CD4-positive, alpha-beta T cell treated with Interleukin-4 for 1 hour (primary cell): ENCODE data around the gene LYPD6B.

Source experiments
- DNase-seq, 2 donors: peaks; one replicate each; pipeline ENCODE4 v3.0.0-alpha.2; 2020 to 2022

Gene LYPD6B

GRCh38 chr2:149044500-149044899, 6.0 kb downstream of the LYPD6B start:
- DNase-seq, result no peak

GRCh38 chr2:149047118-149047517, 8.6 kb downstream of the LYPD6B start:
- DNase-seq, result no peak

- no peak for DNase-seq
Measured at GRCh38 chr2:149049142-149049541, 10.6 kb downstream of the LYPD6B start.

GRCh38 chr2:149050188-149050587, 11.7 kb downstream of the LYPD6B start:
- no peak for DNase-seq

GRCh38 chr2:149055751-149056150, 17.3 kb downstream of the LYPD6B start:
- no peak for DNase-seq

GRCh38 chr2:149056541-149057255, 18.2 kb downstream of the LYPD6B start:
- no peak for DNase-seq

GRCh38 chr2:149057401-149057800, 18.9 kb downstream of the LYPD6B start:
- no peak for DNase-seq

- no peak for DNase-seq
Measured at GRCh38 chr2:149058936-149059335, 20.4 kb downstream of the LYPD6B start.

GRCh38 chr2:149059822-149060221, 21.3 kb downstream of the LYPD6B start:
- DNase-seq, result no peak

GRCh38 chr2:149061133-149061745, 22.7 kb downstream of the LYPD6B start:
- DNase-seq, result no peak

GRCh38 chr2:149062531-149062930, 24.0 kb downstream of the LYPD6B start:
- no peak for DNase-seq

- DNase-seq, result no peak
Measured at GRCh38 chr2:149063177-149063576, 24.7 kb downstream of the LYPD6B start.

GRCh38 chr2:149064365-149064841, 25.9 kb downstream of the LYPD6B start:
- no peak for DNase-seq

GRCh38 chr2:149064856-149065630, 26.5 kb downstream of the LYPD6B start:
- no peak for DNase-seq

GRCh38 chr2:149068225-149068995, 29.9 kb downstream of the LYPD6B start:
- DNase-seq, result no peak

GRCh38 chr2:149068996-149069888, 30.7 kb downstream of the LYPD6B start:
- DNase-seq, result peak; percentile 24 to 45

- DNase-seq, result no peak
Measured at GRCh38 chr2:149070681-149071320, 32.3 kb downstream of the LYPD6B start.

- DNase-seq, result no peak
Measured at GRCh38 chr2:149075105-149075504, 36.6 kb downstream of the LYPD6B start.

GRCh38 chr2:149075853-149076252, 37.4 kb downstream of the LYPD6B start:
- DNase-seq, result no peak

- no peak for DNase-seq
Measured at GRCh38 chr2:149076863-149077412, 38.4 kb downstream of the LYPD6B start.

- no peak for DNase-seq
Measured at GRCh38 chr2:149077861-149078260, 39.4 kb downstream of the LYPD6B start.
